Adrenal gland (tissue), 5 donors: ENCODE results near the gene CAMTA1.

Source experiments
- POLR2A ChIP-seq, 2 donors: fragments of 450-650 bp; IDR thresholded peaks; one replicate each; pipeline ENCODE4 v1.6.1; 2017; ENCODE audit warnings: antibody characterized with exemption in 2 of 2, mild to moderate bottlenecking in 2 of 2, moderate library complexity in 1 of 2
- TF ChIP-seq, protein P1 (sequence below), 6 experiments: fragments of 450-650 bp in 4 of 6; fragments of 200-600 bp in 2 of 6; sonication (generic) in 1 of 6; IDR thresholded peaks; 1 replicate in 5 of 6; 2 replicates in 1 of 6; pipeline versions ENCODE4 v1.5.1 to v1.8.0; 2016 to 2021; ENCODE audit warnings: antibody characterized with exemption in 6 of 6, mild to moderate bottlenecking in 2 of 6, moderate library complexity in 1 of 6
- donor health status: DM: no; HTN: no; CAD: no.

DNA sequence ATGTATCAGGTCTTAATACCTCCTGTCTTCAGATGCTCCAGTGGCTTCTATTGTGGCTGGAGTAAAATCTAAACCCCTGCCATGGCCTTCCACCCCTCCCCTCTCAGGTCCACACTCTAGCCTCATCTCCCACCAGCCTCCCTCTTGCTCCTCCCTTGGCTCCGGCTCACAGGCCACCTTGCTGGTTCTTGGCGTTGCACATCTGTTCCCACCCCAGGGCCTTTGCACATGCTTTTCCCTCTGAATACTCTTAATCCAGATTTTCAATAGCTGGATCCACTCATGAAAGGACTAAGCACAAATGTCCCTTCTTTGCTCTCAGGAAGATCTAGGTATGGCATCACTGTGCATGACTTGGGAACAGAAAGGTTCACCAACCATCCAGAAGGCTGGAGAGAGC is 570.4 kb downstream of the CAMTA1 start:
- TF ChIP-seq POLR2A (IDR thresholded peaks at IDR 0.05) = no peak
- TF ChIP-seq, protein P1, sequence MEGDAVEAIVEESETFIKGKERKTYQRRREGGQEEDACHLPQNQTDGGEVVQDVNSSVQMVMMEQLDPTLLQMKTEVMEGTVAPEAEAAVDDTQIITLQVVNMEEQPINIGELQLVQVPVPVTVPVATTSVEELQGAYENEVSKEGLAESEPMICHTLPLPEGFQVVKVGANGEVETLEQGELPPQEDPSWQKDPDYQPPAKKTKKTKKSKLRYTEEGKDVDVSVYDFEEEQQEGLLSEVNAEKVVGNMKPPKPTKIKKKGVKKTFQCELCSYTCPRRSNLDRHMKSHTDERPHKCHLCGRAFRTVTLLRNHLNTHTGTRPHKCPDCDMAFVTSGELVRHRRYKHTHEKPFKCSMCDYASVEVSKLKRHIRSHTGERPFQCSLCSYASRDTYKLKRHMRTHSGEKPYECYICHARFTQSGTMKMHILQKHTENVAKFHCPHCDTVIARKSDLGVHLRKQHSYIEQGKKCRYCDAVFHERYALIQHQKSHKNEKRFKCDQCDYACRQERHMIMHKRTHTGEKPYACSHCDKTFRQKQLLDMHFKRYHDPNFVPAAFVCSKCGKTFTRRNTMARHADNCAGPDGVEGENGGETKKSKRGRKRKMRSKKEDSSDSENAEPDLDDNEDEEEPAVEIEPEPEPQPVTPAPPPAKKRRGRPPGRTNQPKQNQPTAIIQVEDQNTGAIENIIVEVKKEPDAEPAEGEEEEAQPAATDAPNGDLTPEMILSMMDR (IDR thresholded peaks at IDR 0.05) = no peak
